Caco-2 (cell line): ENCODE results near the gene FOXJ1. TPM values are rescaled to one million over a fixed set of nuclear protein-coding genes. Genes with fewer than 3 reads are reported as not detected.
A peak's percentile ranks its signal among the peaks of the same experiment; 100 is the strongest.

ENCODE experiments used
- BruUV-seq: library from RNA; stranded (reverse); fragments of 400-500 nt; replicated peaks from 2 replicates; lab custom pipeline; 2021; lab: Mats Ljungman, UMichigan
- CTCF ChIA-PET: fragments of 300-600 bp; sonication (Branson Sonifier 250); formaldehyde crosslinking; loops from one replicate; lab custom pipeline; 2022; ENCODE audit warnings: antibody characterized with exemption; lab: Charles Lee
- POLR2A ChIA-PET: fragments of 300-600 bp; sonication (Branson Sonifier 250); formaldehyde crosslinking; loops from one replicate; lab custom pipeline; 2022; ENCODE audit warnings: antibody characterized with exemption; lab: Charles Lee
- DNase-seq, 2 experiments: peaks; one replicate each; pipeline versions ENCODE4 v3.0.0 to v3.0.0-alpha.2; 2020 to 2022
- H3K27me3 ChIP-seq: replicated peaks from 2 replicates; pipeline ENCODE4 v1.6.0; 2011; ENCODE audit warnings: low read length; ENCODE audit not compliant: control insufficient read depth, insufficient read depth
- H3K36me3 ChIP-seq: 2 replicates; pipeline ENCODE4 v1.5.1; 2011; ENCODE audit warnings: low read length; ENCODE audit not compliant: control insufficient read depth, insufficient read depth
- H3K4me1 ChIP-seq: fragments of 250-450 bp; sonication (Bioruptor Pico); 2 replicates; pipeline ENCODE4 v1.5.1; 2020; ENCODE audit warnings: mild to moderate bottlenecking
- H3K4me3 ChIP-seq: 2 replicates; pipeline ENCODE4 v1.5.1; 2011; ENCODE audit warnings: low read depth, mild to moderate bottlenecking, control low read depth, low read length
- H3K9me3 ChIP-seq: fragments of 250-450 bp; sonication (Bioruptor Pico); 2 replicates; pipeline ENCODE4 v1.5.1; 2020; ENCODE audit warnings: mild to moderate bottlenecking, moderate library complexity
- H3K27ac Mint-ChIP-seq: one replicate; pipeline ENCODE4 v1.8.0; 2022; ENCODE audit warnings: mixed read lengths; ENCODE audit not compliant: unreplicated experiment
- H3K27me3 Mint-ChIP-seq: one replicate; pipeline ENCODE4 v1.8.0; 2022; ENCODE audit warnings: mixed read lengths; ENCODE audit not compliant: insufficient read depth, unreplicated experiment
- H3K36me3 Mint-ChIP-seq: one replicate; pipeline ENCODE4 v1.8.0; 2022; ENCODE audit warnings: mild to moderate bottlenecking, mixed read lengths; ENCODE audit not compliant: insufficient read depth, unreplicated experiment
- H3K4me1 Mint-ChIP-seq: one replicate; pipeline ENCODE4 v1.8.0; 2022; ENCODE audit warnings: low read depth, mixed read lengths; ENCODE audit not compliant: unreplicated experiment
- H3K4me3 Mint-ChIP-seq: one replicate; pipeline ENCODE4 v1.8.0; 2022; ENCODE audit warnings: mild to moderate bottlenecking, moderate library complexity, mixed read lengths; ENCODE audit not compliant: unreplicated experiment
- H3K9me3 Mint-ChIP-seq: one replicate; pipeline ENCODE4 v1.8.0; 2022; ENCODE audit warnings: mixed read lengths; ENCODE audit not compliant: unreplicated experiment
- CTCF ChIP-seq, 2 experiments: fragments of 200-600 bp in 1 of 2; IDR thresholded peaks; 1 replicate in 1 of 2; 2 replicates in 1 of 2; pipeline versions ENCODE4 v1.5.1 to v1.8.0; 2011 to 2022; ENCODE audit warnings: antibody characterized with exemption in 1 of 2, control low read depth in 1 of 2, inconsistent platforms in 1 of 2, low read depth in 1 of 2, low read length in 1 of 2, mild to moderate bottlenecking in 1 of 2, moderate library complexity in 1 of 2; ENCODE audit not compliant: insufficient read depth in 1 of 2, severe bottlenecking in 1 of 2, unreplicated experiment in 1 of 2
- intact Hi-C: fragments of 100-400 bp; cut with micrococcal nuclease; formaldehyde crosslinking; loops from one replicate; pipeline ENCODE4 v1.10.0; 2022; ENCODE audit not compliant: unreplicated experiment
- total RNA-seq: library from RNA; stranded (reverse); gene quantifications from 2 replicates; pipeline ENCODE4 v1.2.3, GENCODE V29; 2022

FOXJ1 gene
- total RNA-seq, 1 experiment from 2014 or later = 10.7 TPM

- no peaks in the 10 kb centered on the region for H3K9me3 ChIP-seq
- no peaks in the 10 kb centered on the region for H3K27me3 ChIP-seq
- peaks cover 4% of the 10 kb centered on the region for H3K4me1 ChIP-seq
- Mint-ChIP-seq H3K9me3 (no peaks in the 10 kb centered on the region), H3K4me1 (peaks cover 3% of the 10 kb centered on the region), H3K4me3 (no peak overlapping the region), H3K36me3 (no peaks in the 10 kb centered on the region), H3K27me3 (no peaks in the 10 kb centered on the region), H3K27ac (no peak overlapping the region)
- ChIA-PET CTCF (interaction anchor here (0.7 to 2.9 kb wide), 9 partner anchors 10 to 130 kb away, joined by 3 to 16 read pairs (median 5); no protein-coding TSS in a partner anchor), POLR2A (interaction anchor here (0.5 to 0.6 kb wide), 2 partner anchors 12 to 115 kb away, joined by 3 to 6 read pairs; no protein-coding TSS in a partner anchor)
- TF ChIP-seq CTCF (IDR thresholded peaks at IDR 0.05; ENCODE audit: insufficient read depth in 1 of 2, low read depth in 1 of 2, low read length in 1 of 2, severe bottlenecking in 1 of 2, unreplicated experiment in 1 of 2) = peak in 1 of 2 experiments; percentile 18
- intact Hi-C loops = loop anchor here (5.0 kb wide), 1 partner anchor 98 kb away; no protein-coding TSS in a partner anchor
- no peak for DNase-seq
- no TSS peak for BruUV-seq
- no peak overlapping the region for H3K4me3 ChIP-seq
- H3K36me3 ChIP-seq = no peaks in the 10 kb centered on the region; the same call in 1 of the 2 replicates
Measured at GRCh38 chr17:76179496-76180467, 38.7 kb upstream of the FOXJ1 start.

- no peak for DNase-seq
- H3K27me3 ChIP-seq = no peaks in the 10 kb centered on the region
- no peak for TF ChIP-seq CTCF (IDR thresholded peaks at IDR 0.05; ENCODE audit: insufficient read depth in 1 of 2, low read depth in 1 of 2, low read length in 1 of 2, severe bottlenecking in 1 of 2, unreplicated experiment in 1 of 2)
- CTCF ChIA-PET = interaction anchor here (1.0 kb wide), 1 partner anchor 101 kb away, joined by 3 read pairs; no protein-coding TSS in a partner anchor
- Mint-ChIP-seq H3K4me3 (no peak overlapping the region), H3K36me3 (no peaks in the 10 kb centered on the region), H3K27me3 (no peaks in the 10 kb centered on the region), H3K27ac (no peak overlapping the region), H3K9me3 (no peaks in the 10 kb centered on the region), H3K4me1 (no peaks in the 10 kb centered on the region)
- intact Hi-C loops = no loop called here
- no TSS peak for BruUV-seq
- no peaks in the 10 kb centered on the region; the same call in 1 of the 2 replicates for H3K36me3 ChIP-seq
- H3K4me3 ChIP-seq = no peak overlapping the region
- H3K9me3 ChIP-seq = no peaks in the 10 kb centered on the region
- H3K4me1 ChIP-seq = peaks cover 13% of the 10 kb centered on the region
- POLR2A ChIA-PET = no interaction called here
Measured at GRCh38 chr17:76178124-76178523, 37.1 kb upstream of the FOXJ1 start.
